GM19351 (cell line): ENCODE measurements around the gene AADAT.

ENCODE experiments used
- ATAC-seq: cut with Tn5 transposase; IDR thresholded peaks from one replicate; pipeline ENCODE4 v1.9.1; 2021; ENCODE audit warnings: mild to moderate bottlenecking, moderate library complexity; ENCODE audit not compliant: unreplicated experiment

The AADAT gene

GRCh38 chr4:170035845-170036244, 53.9 kb downstream of the AADAT start:
- no peak for ATAC-seq

- ATAC-seq: no peak
Measured at GRCh38 chr4:170035231-170035630, 54.5 kb downstream of the AADAT start.

GRCh38 chr4:170033999-170034398, 55.8 kb downstream of the AADAT start:
- no peak for ATAC-seq

- no peak for ATAC-seq
Measured at GRCh38 chr4:170030121-170030520, 59.6 kb downstream of the AADAT start.

GRCh38 chr4:170027181-170027829, 62.5 kb downstream of the AADAT start:
- peak; percentile 70 for ATAC-seq

- peak; percentile 78 for ATAC-seq
Measured at GRCh38 chr4:170026253-170027021, 63.3 kb downstream of the AADAT start, which contains the start of gene MFAP3L. Gene MFAP3L, minus strand, starts transcription at chr4:170026395. Its CDS starts 20,518 bp downstream, at chr4:170005877.

GRCh38 chr4:170025523-170026252, 64.1 kb downstream of the AADAT start:
- no peak for ATAC-seq

GRCh38 chr4:170022211-170022610, 67.5 kb downstream of the AADAT start:
- ATAC-seq: no peak

- ATAC-seq: no peak
Measured at GRCh38 chr4:170017252-170017651, 72.5 kb downstream of the AADAT start.

- ATAC-seq: no peak
Measured at GRCh38 chr4:170015285-170015684, 74.5 kb downstream of the AADAT start.

GRCh38 chr4:170014359-170015011, 75.3 kb downstream of the AADAT start:
- no peak for ATAC-seq

- no peak for ATAC-seq
Measured at GRCh38 chr4:170012629-170012958, 77.2 kb downstream of the AADAT start.

GRCh38 chr4:170011921-170012628, 77.7 kb downstream of the AADAT start:
- no peak for ATAC-seq
